WTC11 (cell line): Measurements from ENCODE around the gene EIF4B. TPM values are rescaled to one million over a fixed set of nuclear protein-coding genes. Genes with fewer than 3 reads are reported as not detected.

Source experiments
- ATAC-seq: fragments of 200-7000 bp; cut with Tn5 transposase; 2 replicates; pipeline ENCODE4 v1.10.0; 2021; ENCODE audit warnings: mild to moderate bottlenecking, moderate library complexity
- CTCF ChIA-PET: fragments of 300-600 bp; sonication (Branson Sonifier 250); formaldehyde crosslinking; loops from one replicate; lab custom pipeline; 2021; ENCODE audit warnings: antibody characterized with exemption; lab: Charles Lee
- POLR2A ChIA-PET: fragments of 350-600 bp; sonication (Branson Sonifier 250); formaldehyde crosslinking; loops from one replicate; lab custom pipeline; 2021; ENCODE audit warnings: antibody characterized with exemption; lab: Charles Lee
- DNase-seq: peaks from one replicate; pipeline ENCODE4 v3.0.0; 2021; ENCODE audit warnings: low spot score
- H3K27ac Mint-ChIP-seq: 2 replicates; pipeline ENCODE4 v1.8.0; 2021; ENCODE audit warnings: mixed read lengths
- H3K27me3 Mint-ChIP-seq: 2 replicates; pipeline ENCODE4 v1.8.0; 2021; ENCODE audit warnings: low read depth, mild to moderate bottlenecking, moderate library complexity, mixed read lengths
- H3K36me3 Mint-ChIP-seq: 2 replicates; pipeline ENCODE4 v1.8.0; 2021; ENCODE audit warnings: mixed read lengths
- H3K4me1 Mint-ChIP-seq: 2 replicates; pipeline ENCODE4 v1.8.0; 2022; ENCODE audit warnings: mixed read lengths
- H3K4me3 Mint-ChIP-seq: 2 replicates; pipeline ENCODE4 v1.8.0; 2021; ENCODE audit warnings: mild to moderate bottlenecking, moderate library complexity, mixed read lengths
- H3K9me3 Mint-ChIP-seq: 2 replicates; pipeline ENCODE4 v1.8.0; 2021; ENCODE audit warnings: mixed read lengths
- CREB1 ChIP-seq: sonication (generic); formaldehyde crosslinking; IDR thresholded peaks from 2 replicates; pipeline ENCODE4 v1.8.0; 2023; ENCODE audit warnings: mild to moderate bottlenecking, missing genetic modification reagents
- ETV6 ChIP-seq: sonication (generic); formaldehyde crosslinking; IDR thresholded peaks from 2 replicates; pipeline ENCODE4 v1.8.1; 2022; ENCODE audit warnings: mild to moderate bottlenecking, missing genetic modification reagents
- HMGXB4 ChIP-seq: sonication (generic); formaldehyde crosslinking; IDR thresholded peaks from 2 replicates; pipeline ENCODE4 v1.8.1; 2023; ENCODE audit warnings: mild to moderate bottlenecking, moderate library complexity, missing genetic modification reagents
- JUN ChIP-seq: sonication (generic); formaldehyde crosslinking; IDR thresholded peaks from 2 replicates; pipeline ENCODE4 v1.8.0; 2023; ENCODE audit warnings: mild to moderate bottlenecking, missing genetic modification reagents
- MAX ChIP-seq: sonication (generic); formaldehyde crosslinking; IDR thresholded peaks from 2 replicates; pipeline ENCODE4 v1.8.0; 2022; ENCODE audit warnings: mild to moderate bottlenecking, missing genetic modification reagents
- MYBL2 ChIP-seq: sonication (generic); formaldehyde crosslinking; IDR thresholded peaks from 2 replicates; pipeline ENCODE4 v1.8.1; 2023; ENCODE audit warnings: mild to moderate bottlenecking, moderate library complexity, missing genetic modification reagents
- PRRX2 ChIP-seq: fragments of 250-450 bp; sonication (Bioruptor Pico); IDR thresholded peaks from 2 replicates; pipeline ENCODE4 v1.8.0; 2021; ENCODE audit warnings: mild to moderate bottlenecking
- SMAD3 ChIP-seq: sonication (generic); formaldehyde crosslinking; IDR thresholded peaks from 2 replicates; pipeline ENCODE4 v1.8.0; 2022; ENCODE audit warnings: missing genetic modification reagents, mild to moderate bottlenecking, borderline replicate concordance
- USF1 ChIP-seq: sonication (generic); formaldehyde crosslinking; IDR thresholded peaks from 2 replicates; pipeline ENCODE4 v1.8.0; 2022; ENCODE audit warnings: mild to moderate bottlenecking, missing genetic modification reagents
- ZBTB21 ChIP-seq: sonication (generic); formaldehyde crosslinking; IDR thresholded peaks from 2 replicates; pipeline ENCODE4 v1.8.1; 2023; ENCODE audit warnings: mild to moderate bottlenecking, missing genetic modification reagents, borderline replicate concordance
- ZNF121 ChIP-seq: sonication (generic); formaldehyde crosslinking; IDR thresholded peaks from 2 replicates; pipeline ENCODE4 v1.8.0; 2023; ENCODE audit warnings: missing genetic modification reagents
- ZNF138 ChIP-seq: sonication (generic); formaldehyde crosslinking; conservative IDR thresholded peaks from 2 replicates; pipeline ENCODE4 v1.8.1; 2022; ENCODE audit warnings: mild to moderate bottlenecking, moderate library complexity, missing genetic modification reagents
- ZNF425 ChIP-seq: fragments of 250-450 bp; sonication (Bioruptor Pico); conservative IDR thresholded peaks from 2 replicates; pipeline ENCODE4 v1.9.0; 2021; ENCODE audit warnings: mild to moderate bottlenecking
- microRNA-seq: library from miRNA; unstranded; fragments of <30 nt; microRNA quantifications from one replicate; pipeline ENCODE4 v1.2.0, GENCODE V29; 2022; ENCODE audit warnings: borderline number of aligned reads
- total RNA-seq: library from RNA; stranded (reverse); gene quantifications from 3 replicates; pipeline ENCODE4 v1.2.3, GENCODE V29; 2021

Gene EIF4B
- total RNA-seq, 1 experiment from 2014 or later, result 730 TPM

- ChIA-PET CTCF (interaction anchor here (0.8 to 14.6 kb wide), 3 partner anchors 13 to 29 kb away, joined by 4 to 474 read pairs (median 4); partner anchors contain the start of gene SPRYD3), POLR2A (no interaction called here)
- peaks cover 90% of the 10 kb centered on the region for H3K27me3 Mint-ChIP-seq
- no peak overlapping the region for H3K27ac Mint-ChIP-seq
- TF ChIP-seq SMAD3 (CRISPR knock-in tag), result no peak
- no peak for TF ChIP-seq ETV6 (CRISPR knock-in tag)
- no peak for TF ChIP-seq JUN (CRISPR knock-in tag)
- TF ChIP-seq USF1, result no peak
- TF ChIP-seq PRRX2 (CRISPR knock-in tag), result no peak
- TF ChIP-seq CREB1 (CRISPR knock-in tag), result no peak
- TF ChIP-seq ZBTB21 (CRISPR knock-in tag), result no peak
- TF ChIP-seq ZNF138 (CRISPR knock-in tag), result no peak
- no peak for TF ChIP-seq MYBL2 (CRISPR knock-in tag)
- TF ChIP-seq ZNF121, result no peak
- TF ChIP-seq HMGXB4 (CRISPR knock-in tag), result no peak
- TF ChIP-seq ZNF425 (CRISPR knock-in tag), result no peak
- no peak for TF ChIP-seq MAX (CRISPR knock-in tag)
- no peaks in the 10 kb centered on the region for H3K36me3 Mint-ChIP-seq
- peaks cover 23% of the 10 kb centered on the region for H3K4me1 Mint-ChIP-seq
- ATAC-seq, result peak; percentile 38; the same call in 1 of the 2 replicates
- H3K9me3 Mint-ChIP-seq, result no peaks in the 10 kb centered on the region
- no peak for DNase-seq
- H3K4me3 Mint-ChIP-seq, result no peak overlapping the region
Observed at GRCh38 chr12:53091756-53092155, 85.5 kb downstream of the EIF4B start.

Small RNA genes within 50 kb of the gene (microRNA-seq; reads per million reads assigned to microRNA genes)
- gene MIR6757, result not detected

Other genes starting within 250 kb of the EIF4B start
- gene KRT76, start 229.1 kb upstream of the EIF4B start, total RNA-seq, result not detected in 3 replicates
- not detected in 3 replicates for gene KRT3, start 210.3 kb upstream of the EIF4B start, total RNA-seq
- gene KRT4, start 192.3 kb upstream of the EIF4B start, total RNA-seq, result not detected in 3 replicates
- not detected in 3 replicates for gene KRT79, start 172.1 kb upstream of the EIF4B start, total RNA-seq
- gene KRT78, start 157.5 kb upstream of the EIF4B start, total RNA-seq, result not detected in 3 replicates
- gene KRT8, start 101.4 kb upstream of the EIF4B start, total RNA-seq, result 424 to 477 TPM (median 429 TPM) in 3 replicates
- gene KRT18, start 57.3 kb upstream of the EIF4B start, total RNA-seq, result 461 to 525 TPM (median 465 TPM) in 3 replicates
- 3.4 to 7.7 TPM (median 4.1 TPM) in 3 replicates for gene TNS2, start 43.6 kb downstream of the EIF4B start, total RNA-seq
- 6.5 to 11.9 TPM (median 6.8 TPM) in 3 replicates for gene SPRYD3, start 72.9 kb downstream of the EIF4B start, total RNA-seq
- gene IGFBP6, start 91.2 kb downstream of the EIF4B start, total RNA-seq, result 6.4 to 11.2 TPM (median 7.4 TPM) in 3 replicates
- gene SOAT2, start 97.0 kb downstream of the EIF4B start, total RNA-seq, result not detected in 3 replicates
- 26.6 to 36.6 TPM (median 36.1 TPM) in 3 replicates for gene ZNF740, start 174.3 kb downstream of the EIF4B start, total RNA-seq
- gene CSAD, start 174.5 kb downstream of the EIF4B start, total RNA-seq, result 11.5 to 12.6 TPM (median 12.3 TPM) in 3 replicates
- 0.90 to 1.4 TPM (median 1.1 TPM) in 3 replicates for gene ITGB7, start 200.8 kb downstream of the EIF4B start, total RNA-seq
- 68.1 to 77.2 TPM (median 69.7 TPM) in 3 replicates for gene RARG, start 225.8 kb downstream of the EIF4B start, total RNA-seq